Right hindlimb (tissue), 1 donor: ENCODE data around the gene TTC21A.

Source experiments
- DNase-seq: peaks from one replicate; pipeline ENCODE4 v3.0.0-alpha.2; 2018

TTC21A gene

DNA sequence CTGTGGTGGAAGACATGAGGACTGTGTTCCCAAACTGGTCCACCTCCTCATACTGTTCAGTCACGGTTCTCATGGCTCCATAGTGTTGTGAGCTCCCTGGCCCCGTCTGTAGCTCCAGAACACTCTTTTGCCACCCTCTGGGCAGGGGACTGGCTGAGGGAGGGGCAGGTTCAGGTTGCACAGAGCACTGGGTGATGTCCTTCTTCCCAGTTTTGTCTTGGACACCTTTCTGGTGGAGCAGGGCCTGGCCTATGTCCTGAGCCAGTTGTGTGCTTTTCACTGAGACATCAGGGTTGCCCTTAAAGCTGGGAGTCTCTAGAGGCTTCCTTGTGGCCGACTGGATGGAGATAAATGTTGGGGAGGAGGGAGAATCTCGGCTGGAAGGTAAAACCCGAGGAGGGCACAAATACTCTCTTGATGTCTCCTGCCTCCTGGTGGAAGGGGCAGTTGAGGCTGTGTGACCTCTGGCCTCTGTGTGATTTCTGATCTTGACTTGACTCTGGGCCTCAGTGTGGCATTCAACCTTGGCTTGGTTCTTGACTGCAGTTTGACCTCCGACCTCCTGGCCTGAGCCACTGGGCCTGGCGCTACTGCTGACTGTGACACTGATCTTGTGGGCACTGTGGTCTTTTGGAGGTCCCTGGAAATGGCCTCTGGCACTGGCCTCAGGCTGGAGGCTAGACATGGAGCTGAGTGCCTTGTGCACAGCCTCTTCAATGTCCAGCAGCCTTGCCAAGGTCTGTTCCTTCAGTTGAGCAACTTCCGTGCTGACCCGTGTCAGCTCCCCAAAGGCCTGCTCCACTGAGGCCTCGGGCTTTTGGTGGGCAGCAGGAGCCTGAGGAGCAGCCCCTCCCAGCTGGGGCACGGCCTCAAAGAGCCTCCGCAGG, 76.8 kb downstream of the TTC21A start:
- DNase-seq: no peak

DNA sequence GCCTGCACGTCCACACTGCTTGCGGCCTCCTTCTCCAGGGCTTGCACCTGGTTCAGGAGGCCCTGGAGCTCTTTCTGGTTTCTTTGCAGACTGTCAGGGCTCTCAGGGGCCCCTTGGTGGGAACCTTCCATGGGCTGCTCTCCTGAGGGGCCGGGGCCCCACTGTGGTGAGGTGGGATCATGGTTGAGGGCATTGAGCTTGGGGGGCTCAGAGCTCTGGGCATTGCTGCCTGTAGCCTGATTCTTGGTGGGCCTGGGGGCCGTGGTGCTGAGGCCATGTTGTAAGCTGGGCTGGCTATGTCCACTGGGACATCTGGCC, 77.4 kb downstream of the TTC21A start:
- no peak for DNase-seq

DNA sequence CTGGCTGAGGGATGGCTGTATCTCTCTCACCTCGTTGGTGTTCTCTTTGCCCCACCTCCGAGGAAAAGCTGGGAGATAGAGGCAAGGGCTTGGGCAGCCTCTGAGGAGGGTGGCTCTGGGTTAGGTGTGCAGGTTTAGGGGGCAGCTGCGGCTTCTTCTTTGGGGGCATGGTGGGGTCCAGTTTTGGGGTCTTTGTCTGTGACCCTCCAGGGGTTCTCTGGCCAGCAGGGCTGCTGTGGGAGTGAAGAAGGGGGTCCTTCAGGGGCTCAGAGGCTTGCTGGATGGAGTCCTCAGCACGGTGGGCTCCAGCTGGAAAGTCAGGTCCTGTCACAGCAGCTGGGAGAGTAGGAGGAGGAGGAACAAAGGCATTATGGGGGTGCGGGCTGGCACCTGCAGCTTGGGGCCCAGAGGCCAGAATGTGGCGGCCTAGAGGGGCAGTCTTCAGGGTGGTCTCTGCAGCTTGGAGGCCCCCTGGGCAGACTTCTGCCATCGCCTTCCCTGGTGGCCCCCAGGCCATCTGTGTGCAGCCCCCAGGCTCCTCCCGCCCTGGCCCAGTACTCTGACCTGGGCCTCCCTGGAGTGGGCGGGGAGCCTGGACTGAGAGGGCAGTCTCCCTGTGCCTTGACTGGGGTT, 78.0 kb downstream of the TTC21A start:
- no peak for DNase-seq

DNA sequence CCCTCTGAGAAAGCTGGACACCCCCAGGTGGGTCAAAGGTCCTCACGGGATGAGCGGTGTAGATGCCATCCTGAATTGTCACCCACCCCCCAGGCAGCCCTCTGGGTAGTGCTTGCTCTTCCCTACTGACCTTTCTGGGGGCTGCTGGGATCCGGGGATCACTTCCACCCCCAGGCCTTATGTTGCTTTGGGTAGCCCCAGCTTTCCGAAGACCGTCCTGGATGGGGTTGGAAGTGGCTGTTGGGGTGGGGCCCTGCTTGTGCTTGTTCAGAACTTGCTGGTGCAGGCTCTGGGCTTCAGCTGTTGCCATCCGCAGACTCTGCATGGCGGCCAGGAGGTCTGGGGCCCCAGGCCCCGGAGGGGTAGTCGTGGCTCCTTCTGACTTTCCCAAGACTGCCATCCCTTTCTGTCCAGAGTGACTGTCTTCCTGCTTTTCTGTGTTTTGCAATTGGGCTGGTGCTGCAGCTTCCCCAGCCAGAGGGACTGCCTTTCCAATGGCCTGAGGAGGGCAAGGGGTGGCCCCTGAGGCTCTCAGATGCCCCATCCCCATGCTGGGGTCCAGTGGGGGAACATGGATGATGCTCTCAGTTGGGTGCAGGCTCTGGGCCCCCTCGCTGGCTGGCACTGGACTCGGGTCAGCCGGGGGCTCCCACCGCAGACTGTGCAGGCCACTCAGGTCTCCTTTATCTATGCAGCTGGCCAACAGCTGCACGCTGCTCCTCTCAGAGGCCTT, 78.6 kb downstream of the TTC21A start:
- no peak for DNase-seq

DNA sequence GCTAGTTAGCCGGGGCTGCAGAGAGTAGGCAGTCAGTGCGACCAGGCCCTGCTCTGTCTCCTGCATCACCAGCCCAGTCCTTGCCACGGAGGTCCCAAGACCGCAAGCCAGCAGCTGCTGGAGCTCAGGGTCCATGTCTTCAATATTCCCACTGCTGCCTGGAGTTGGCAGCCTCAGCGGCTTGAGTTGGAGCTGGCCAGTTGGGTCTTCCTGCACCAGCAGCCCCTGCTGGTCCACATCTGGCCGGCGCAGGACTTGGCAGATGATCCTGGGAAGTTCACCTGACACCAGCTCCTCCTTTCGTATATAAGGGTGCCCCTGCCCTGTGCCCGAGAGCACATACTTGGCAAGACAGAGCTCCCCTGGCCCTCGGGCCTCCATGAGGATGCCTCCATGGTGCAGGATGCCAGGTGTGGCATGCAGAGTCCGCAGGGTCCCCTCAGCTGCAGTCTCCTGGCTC, 79.2 kb downstream of the TTC21A start:
- no peak for DNase-seq

DNA sequence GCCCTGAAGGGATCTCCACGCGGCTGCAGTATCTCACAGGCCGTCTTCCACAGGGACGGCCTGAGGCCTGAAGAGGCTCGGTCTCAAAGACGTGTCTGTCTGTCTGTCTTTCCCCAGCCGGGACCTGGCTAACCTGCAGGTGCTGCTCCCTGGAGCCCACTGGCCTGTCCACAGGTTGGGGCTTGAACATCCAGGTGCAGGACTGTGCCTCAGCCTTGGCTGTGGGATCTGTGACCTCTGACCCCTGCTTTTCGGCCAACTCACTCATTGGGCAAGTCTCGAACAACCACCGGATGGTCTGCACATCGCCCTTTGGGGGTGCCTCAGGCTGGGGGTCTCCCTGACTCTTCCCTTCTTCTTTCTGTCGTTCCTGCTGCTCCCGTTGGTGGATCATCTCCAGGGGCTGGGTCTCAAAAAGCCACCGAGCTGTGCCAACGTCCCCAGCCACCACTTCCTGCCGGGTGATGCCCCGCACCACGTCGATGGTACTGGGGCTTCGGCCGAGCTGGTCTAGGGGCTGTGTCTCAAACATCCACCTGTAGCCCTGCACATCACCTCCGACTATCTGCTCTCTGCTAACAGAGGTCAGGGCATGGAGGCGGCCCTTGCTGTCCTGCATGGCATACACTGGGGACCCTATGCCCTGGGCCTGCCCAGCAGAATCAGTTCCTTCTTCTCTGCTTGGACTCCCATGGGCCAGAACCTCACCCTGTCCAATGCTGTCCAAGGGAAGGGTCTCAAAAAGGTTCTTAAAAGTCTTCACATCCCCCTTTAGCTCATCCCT, 80.1 kb downstream of the TTC21A start:
- DNase-seq: no peak
